ENCODE results near the gene PELI2.
"Not testable (repeated sequence)": the region's sequence is repeated elsewhere in the genome, so short reads cannot be mapped to it uniquely, and the experiment has no call there.

PELI2 gene

DNA sequence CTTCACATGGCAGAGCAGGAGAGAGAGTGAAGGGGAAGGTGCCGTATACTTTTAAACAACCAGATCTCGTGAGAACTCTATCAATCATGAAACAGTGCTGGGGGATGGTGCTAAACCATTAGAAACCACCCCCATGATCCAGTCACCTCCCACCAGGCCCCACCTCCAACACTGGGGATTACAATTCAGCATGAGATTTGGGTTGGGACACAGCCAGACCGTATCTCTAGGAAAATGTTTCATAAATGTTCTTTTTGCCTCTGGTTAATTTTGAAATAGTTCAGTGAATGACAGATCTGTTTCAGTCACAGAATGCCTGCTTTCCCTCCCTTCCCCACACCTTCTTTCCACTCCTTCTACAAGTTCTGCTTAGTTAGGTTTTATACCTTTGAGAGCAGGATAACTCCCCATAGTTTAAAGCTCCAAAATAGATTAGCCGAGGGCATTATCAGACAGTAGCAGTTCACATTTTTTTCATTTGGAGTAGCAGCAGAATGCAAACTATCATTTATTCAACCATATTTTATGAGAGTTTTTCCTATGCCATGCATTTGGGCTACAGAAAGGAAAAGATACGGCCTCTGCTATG is 27.1 kb downstream of the PELI2 start:
- DNase-seq: no peak

DNA sequence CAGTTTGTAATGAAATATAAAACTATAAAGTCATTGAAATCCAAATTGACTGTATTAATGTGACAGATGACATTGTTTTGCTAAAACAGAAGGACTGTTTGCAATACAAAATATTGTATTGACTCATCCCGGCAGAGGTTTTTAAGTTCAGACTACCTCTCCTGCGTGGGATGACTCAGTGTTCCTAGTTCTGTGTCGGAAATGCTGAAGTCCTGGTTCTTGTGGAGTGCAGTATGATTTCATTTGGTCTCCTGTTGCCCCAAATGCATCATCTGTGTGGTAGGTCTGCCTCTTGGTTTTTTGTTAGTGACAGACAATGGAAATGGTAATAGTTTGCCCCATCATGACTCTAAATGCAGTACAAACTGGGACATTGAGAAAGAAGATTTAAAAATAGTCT is 27.8 kb downstream of the PELI2 start:
- no peak for DNase-seq

DNA sequence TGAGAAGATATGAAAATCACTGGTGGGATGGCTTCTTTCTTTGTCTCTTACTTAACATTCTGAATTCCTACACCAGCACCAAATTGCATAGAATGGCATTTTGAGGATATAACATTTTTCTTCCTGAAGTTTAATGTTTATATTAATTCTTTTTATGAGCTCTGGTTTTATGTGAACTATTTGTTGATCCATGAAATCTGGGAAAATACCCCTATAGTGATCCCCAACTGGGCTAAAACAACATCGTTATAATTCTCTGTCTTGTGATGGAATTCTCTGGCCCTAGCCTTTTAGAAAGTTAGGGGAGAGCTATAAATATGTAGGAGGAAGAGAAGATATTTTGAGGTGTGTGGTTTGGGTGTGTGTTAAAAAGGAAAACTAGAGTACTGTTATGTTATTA is 29.2 kb downstream of the PELI2 start:
- DNase-seq: no peak

GRCh38 chr14:56147986-56148901 is 30.0 kb downstream of the PELI2 start:
- DNase-seq: no peak

GRCh38 chr14:56149151-56149550 is 30.9 kb downstream of the PELI2 start:
- DNase-seq: no peak

DNA sequence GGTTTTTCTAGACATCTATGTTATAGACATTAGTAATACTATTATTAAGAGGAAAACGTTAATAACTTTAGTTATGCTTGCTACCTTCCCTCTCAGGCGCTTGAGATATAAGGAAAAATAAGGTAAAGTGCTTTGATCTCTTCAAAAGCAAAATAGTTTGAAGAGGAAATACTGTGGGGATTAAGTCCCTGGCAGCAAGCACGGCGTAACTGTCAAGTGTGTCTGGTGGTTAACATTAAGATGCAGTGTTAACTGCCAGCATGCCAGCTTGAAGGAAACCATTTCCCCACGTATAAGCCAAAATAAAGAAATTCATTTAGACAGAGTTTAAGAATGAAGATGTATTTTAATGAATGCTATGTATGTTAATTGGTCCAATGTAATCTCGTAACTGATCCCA is 31.8 kb downstream of the PELI2 start:
- no peak for DNase-seq

DNA sequence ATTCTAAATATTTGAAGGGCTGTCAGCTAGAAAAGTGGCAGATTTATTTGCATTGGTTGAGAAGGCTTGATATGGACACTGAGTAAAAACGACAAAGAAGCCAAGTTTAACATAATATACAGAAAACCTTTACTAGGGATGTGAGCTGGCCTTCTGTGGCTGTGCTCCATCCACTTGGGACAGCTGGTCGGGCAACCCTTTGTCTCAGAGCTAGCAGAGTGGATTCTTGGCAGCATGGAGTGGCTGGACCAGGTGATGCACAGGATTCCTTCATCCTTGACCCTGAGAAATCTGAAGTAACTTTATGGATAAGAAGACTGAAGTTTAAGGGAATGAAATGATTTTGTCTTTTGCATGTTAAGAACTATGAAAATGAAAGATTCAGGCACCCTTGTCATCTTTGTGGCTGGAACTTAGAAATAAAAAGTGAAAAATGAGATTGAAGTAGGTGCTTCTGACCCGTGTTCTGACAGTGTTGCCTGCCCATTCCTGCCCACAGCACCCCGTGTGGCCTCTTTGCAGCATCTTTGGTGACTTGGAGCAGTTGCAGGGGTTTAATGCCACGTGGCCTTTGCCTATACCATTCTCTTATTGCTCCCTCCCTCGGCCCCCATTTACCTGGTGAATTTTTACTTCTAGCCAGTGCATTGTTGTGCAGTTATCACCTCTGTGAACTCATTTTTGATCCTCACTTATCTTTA is 32.6 kb downstream of the PELI2 start:
- DNase-seq: no peak

- no peak for DNase-seq
Observed at GRCh38 chr14:56152221-56152620, 34.0 kb downstream of the PELI2 start.

- no peak for DNase-seq
Observed at GRCh38 chr14:56153267-56153666, 35.1 kb downstream of the PELI2 start.

DNA sequence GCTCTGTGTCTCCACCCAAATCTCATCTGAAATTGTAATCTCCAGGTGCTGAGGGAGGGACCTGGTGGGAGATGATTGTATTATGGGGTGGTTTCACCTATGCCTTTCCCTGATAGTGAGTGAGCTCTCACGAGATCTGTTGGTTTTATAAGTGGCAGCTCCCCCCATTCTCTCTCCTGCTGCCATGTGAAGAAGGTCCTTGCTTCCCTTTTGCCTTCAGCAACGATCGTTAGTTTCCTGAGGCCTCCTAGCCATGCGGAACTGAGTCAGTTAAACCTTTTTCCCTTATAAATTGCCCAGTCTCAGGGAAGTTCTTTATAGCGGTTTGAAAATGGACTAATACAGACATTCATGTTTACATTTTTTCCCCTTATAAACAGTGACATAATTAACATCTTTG is 36.1 kb downstream of the PELI2 start:
- DNase-seq: no peak

- no peak for DNase-seq
Observed at GRCh38 chr14:56156096-56156495, 37.9 kb downstream of the PELI2 start.

DNA sequence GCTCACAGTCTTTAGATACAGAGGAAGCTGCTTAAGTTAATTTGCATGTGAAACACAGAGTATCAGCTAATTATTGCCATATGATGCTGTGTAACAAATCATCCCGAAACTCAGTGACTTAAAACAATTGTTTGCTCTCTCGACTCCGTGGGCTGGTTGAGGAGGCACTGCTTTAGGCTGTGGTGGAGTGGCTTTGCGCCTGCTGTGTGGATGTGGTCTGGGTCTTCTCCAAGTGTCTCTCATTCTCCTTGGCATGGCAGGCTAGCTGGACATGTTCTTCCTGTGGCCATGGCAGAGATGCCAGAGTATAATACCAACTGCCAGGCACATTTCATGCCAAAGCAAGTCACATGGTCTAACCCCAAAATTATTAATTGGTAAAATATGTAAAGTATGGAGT is 40.9 kb downstream of the PELI2 start:
- DNase-seq: no peak

DNA sequence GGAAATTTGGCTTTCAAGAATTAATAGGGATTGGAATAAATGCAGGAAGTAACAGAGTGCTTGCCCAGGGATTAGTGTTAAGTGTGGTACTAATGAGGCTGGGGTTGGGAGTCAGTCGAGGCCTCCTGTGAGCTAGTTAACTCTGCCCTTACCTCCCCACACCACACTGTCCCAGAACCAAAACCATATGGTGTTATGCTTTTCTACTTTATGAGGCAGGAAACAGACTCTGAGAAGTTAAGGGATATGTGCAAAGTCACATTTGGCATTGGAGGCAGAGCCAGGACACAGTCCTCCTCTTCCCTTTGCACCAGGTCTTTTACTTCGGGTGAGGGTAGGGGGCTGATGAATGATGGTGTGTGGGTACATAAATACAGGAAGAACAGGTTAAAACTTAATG is 41.9 kb downstream of the PELI2 start:
- no peak for DNase-seq

- DNase-seq: no peak
Observed at GRCh38 chr14:56161658-56162057, 43.4 kb downstream of the PELI2 start.

DNA sequence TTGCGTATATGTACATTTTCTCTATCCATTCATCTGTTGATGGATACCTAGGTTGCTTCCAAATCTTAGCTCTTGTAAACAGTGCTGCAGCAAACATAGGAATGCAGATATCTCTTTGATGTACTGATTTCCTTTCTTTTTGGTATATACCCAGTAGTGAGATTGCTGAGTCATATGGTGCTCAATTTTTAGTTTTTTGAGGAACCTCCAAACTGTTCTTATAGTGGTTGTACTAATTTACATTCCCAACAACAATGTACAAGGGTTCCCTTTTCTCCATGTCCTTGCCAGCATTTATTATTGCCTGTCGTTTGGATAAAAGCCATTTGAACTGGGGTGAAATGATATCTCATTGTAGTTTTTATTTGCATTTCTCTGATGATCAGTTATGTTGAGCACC is 44.3 kb downstream of the PELI2 start:
- no peak for DNase-seq

DNA sequence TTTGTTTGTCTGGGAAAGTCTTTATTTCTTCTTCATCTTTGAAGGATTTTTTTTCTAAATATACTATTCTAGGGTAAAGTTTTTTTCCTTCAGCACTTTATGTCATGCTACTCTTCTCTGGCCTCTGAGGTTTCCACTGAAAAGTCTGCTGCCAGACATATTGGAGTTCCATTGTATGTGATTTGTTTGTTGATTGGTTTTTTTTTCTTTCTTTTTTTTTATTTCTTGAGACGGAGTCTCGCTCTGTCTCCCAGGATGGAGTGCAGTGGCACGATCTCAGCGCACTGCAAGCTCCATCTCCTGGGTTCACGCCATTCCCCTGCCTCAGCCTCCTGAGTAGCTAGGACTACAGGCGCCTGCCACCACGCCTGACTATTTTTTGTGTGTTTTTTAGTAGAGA is 48.4 kb downstream of the PELI2 start:
- DNase-seq: not testable (repeated sequence)

GRCh38 chr14:56168007-56168616 is 49.9 kb downstream of the PELI2 start:
- DNase-seq: no peak

GRCh38 chr14:56170028-56170427 is 51.8 kb downstream of the PELI2 start:
- DNase-seq: no peak

DNA sequence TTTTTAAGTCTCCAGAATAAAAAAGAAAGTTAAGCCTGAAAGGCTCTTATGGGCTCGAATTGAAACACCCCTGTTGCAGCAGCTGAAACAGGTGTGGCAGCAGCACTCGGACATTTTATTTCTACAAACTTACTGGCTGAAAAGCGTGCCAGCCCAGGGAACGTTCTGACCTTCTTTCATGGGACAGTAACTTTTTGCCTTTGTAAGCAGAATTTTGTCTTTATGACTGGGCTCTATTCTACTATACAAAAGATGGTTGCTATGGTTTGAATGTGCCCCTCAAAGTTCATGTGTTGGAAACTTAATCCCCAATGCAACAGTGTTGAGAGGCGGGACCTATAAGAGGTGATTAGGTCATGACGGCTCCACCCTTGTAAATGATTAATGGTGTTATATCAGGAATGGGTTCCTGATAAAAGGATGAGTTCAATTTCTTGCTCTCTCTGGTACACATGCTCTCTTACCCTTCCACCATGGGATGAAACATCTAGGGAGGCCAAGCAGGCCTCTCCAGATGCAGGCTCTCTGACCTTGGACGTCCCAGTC is 52.7 kb downstream of the PELI2 start:
- no peak for DNase-seq

DNA sequence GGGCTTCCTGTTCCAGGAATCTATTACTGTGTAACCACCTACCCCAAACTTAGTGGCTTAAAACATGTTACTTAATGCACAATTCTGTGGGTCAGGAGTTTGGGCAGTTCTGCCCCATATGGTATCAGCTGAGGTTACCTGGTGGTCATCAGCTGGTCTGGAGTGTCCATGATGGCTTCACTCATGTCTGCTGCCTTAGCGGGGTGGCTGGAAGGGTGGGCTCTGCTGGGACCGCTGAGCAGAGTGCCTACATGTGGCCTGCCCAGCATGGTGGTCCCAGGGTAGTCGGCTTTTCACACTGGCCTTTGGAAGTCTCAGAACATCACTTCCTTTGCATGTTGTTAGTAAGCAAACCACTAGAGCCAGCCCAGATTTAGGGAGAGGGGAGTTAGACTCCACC is 53.9 kb downstream of the PELI2 start:
- DNase-seq: no peak

GRCh38 chr14:56172571-56172971 is 54.4 kb downstream of the PELI2 start:
- DNase-seq: no peak

- DNase-seq: no peak
Observed at GRCh38 chr14:56173365-56173922, 55.2 kb downstream of the PELI2 start.

DNA sequence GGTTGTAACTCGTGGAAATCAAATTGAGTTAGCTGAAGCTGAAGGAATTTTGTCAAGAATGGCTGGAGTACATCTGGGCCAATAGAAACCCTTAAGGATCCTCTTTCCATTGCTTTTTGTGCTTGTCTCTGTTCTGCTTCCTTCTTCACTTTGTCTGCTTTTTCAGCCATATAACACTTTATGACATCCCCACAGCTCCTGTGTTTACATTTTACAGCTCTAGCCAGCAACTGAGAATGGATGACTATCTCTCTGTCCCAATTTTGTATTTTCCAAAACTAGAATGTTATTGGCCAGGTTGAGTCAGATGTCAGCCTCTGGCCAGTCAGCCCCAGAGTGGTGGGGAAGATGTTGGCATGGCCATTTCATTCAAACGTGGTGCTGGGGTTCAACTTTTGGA is 57.6 kb downstream of the PELI2 start:
- DNase-seq: no peak
